HG03039 (cell line): ENCODE data around the gene PSORS1C2.

Experiments used
- ATAC-seq: cut with Tn5 transposase; IDR thresholded peaks from one replicate; pipeline ENCODE4 v1.9.1; 2021; ENCODE audit warnings: mild to moderate bottlenecking, moderate library complexity; ENCODE audit not compliant: unreplicated experiment

Gene PSORS1C2

DNA sequence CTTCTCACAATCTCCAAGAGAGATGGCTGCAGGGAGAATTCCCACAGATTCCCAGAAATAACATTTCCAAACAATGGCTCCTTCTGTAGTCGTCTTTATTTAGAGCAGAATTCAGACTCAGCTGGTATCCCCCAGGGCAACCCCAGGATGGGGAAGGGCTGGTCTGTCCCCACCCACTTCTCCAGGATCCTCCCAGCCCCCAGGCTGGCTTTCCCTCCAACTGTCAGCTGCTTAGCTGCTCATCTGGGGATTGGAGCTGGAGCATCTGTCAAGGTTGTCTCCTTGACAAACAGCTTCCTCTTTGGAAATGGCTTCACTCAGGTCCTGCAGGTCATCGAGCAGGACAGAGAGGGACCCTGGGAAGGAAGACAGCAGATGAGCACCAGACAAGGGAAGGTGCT, 3.5 kb upstream of the PSORS1C2 start:
- no peak for ATAC-seq

DNA sequence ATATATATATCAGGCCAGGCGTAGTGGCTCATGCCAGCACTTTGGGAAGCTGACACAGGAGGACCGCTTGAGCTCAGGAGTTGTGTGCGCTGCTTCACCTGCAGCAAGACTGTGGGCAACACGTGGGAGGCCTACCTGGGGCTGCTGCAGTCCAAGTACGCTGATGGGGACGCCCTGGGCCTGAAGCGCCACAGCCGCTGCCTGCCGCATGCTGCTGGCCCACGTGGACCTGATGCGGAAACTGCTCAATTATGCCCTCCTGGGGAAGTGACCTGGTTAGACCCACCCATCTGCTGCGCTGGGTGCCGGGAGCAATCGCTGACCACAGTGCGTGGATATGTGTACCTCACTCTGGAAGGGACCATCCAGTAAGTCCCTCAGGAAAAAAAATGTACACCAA, 1.8 kb upstream of the PSORS1C2 start:
- ATAC-seq = no peak

DNA sequence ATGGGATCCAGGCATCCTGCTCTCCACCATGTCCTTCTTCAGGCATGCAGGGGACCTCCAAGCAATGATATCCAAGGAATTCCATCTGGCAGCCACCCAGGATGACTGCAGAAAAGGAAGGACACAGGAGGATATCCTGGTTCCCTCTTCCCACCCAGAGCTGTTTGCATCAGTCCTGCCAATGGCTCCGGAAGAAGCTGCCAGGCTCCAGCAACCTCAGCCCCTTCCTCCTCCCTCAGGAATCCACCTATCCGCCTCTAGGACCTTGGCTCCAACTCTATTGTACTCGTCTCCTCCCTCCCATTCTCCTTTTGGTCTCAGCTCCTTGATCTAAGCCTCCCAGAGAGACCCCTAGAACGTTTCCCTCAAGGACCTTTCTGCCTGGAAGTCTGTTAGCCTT, 733 bp upstream of the PSORS1C2 start:
- no peak for ATAC-seq

DNA sequence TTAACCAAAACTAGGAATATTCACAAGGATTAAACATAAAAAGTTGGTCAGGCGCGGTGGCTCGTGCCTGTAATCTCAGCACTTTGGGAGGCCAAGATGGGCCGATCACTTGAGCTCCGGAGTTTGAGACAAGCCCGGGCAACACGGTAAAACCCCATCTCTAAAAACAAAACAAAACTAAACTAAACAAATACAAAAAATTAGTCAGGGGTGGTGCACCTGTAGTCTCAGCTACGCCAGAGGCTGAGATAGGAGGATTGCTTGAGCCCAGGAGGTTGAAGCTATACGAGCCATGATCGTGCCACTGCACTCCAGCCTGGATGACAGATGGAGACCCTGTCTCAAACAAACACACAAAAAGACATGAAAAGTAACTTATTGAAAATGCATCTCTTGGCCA, 3.2 kb downstream of the PSORS1C2 start:
- no peak for ATAC-seq

DNA sequence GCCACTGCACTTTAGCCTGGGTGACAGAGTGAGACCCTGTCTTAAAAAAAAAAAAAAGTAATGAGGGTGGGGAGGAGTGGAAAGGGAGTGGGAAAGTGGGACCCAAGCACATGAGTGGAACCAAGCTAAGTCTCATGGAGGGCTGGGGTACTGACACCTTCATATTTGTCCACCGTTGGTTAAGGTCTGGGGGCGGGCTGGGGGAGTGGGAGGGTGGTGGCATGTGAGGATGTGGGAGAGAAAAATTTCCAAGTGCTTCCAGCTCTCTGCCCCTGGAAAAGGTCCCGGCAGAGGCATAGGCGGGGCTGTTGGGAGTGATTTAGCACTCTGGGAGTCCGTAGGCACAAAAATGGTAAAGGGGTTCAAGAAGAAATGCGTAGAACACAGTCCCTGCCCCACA, 6.1 kb downstream of the PSORS1C2 start:
- no peak for ATAC-seq

DNA sequence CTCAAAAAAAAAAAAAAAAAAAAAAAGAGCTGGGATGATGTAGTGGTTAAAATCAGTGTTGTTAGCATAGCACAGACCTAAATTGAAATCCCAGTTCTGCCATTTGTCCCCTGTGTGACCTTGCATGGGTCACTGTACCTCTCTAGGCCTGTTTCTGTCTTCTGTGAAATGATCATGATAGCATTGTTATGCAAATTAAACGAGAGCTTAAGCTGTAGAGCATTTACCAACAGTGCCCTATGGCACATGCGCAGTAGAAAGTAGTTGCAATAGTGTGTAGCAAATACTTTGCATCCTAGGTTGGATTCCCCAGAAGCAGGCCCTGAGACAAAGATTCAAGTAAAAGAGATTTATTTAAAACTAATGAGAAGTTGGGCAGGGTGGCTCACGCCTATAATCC, 7.3 kb downstream of the PSORS1C2 start:
- no peak for ATAC-seq

DNA sequence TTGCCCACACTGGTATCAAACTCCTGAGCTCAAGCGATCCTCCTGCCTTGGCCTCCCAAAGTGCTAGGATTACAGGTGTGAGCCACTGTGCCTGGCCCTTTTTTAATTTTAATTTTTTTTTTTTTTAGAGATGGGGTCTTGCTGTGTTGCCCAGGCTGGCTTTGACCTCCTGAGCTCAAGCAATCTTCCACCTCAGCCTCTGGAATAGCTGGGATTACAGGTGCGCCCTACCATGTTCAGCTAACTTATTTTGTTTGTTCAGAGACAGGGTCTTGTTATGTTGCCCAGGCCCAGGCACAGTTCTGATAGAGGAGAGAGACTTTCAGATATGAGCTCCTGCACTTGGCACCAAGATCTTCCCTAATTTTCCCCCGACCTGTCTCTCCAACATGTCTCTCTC, 8.1 kb downstream of the PSORS1C2 start:
- no peak for ATAC-seq

DNA sequence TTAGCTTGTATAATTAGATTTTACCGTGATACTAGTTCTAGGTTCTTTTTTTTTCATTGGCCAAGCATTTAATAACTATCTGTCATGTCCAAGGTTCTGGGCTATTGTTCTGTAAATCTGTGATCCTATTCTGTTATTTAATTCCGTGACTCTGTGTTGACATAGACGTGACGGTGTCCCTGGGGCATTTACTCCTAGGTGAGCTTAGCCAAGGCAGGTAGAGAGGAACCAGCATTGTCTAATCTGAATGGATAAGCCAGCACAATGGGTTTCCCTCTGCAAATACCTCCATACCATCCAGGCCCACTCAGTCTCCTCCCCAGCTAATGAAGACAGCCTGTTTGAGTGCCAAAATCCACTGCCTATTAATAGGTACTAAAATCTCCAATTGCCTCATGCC, 9.7 kb downstream of the PSORS1C2 start:
- no peak for ATAC-seq

DNA sequence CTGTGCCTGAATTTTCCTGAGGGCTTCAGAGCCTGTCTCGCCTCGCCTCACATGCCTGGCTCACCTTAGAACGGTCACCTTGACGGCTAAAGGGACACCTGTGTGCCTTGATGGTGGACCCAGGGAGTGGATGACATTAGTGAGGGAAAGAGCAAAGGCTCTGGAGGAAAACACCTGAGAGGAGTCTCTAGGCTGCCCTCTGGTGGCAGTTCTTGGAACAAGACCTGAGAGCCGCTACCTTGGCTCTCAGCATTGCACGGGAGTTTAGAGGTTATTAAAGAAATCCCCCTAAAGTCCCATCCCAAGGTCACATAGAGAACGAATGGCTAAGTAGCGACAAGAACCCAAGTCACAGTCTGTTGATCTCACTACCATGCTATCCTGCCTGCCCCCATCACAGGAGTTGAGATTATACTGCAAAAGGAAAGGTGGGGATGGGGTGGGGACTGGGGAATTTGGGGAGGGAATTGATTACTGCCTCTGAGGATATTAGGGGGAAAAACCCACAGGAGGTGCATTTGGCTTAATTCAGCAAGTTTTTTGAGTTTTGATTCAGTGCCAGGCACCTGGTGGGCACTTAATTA, 10.7 kb downstream of the PSORS1C2 start:
- no peak for ATAC-seq

DNA sequence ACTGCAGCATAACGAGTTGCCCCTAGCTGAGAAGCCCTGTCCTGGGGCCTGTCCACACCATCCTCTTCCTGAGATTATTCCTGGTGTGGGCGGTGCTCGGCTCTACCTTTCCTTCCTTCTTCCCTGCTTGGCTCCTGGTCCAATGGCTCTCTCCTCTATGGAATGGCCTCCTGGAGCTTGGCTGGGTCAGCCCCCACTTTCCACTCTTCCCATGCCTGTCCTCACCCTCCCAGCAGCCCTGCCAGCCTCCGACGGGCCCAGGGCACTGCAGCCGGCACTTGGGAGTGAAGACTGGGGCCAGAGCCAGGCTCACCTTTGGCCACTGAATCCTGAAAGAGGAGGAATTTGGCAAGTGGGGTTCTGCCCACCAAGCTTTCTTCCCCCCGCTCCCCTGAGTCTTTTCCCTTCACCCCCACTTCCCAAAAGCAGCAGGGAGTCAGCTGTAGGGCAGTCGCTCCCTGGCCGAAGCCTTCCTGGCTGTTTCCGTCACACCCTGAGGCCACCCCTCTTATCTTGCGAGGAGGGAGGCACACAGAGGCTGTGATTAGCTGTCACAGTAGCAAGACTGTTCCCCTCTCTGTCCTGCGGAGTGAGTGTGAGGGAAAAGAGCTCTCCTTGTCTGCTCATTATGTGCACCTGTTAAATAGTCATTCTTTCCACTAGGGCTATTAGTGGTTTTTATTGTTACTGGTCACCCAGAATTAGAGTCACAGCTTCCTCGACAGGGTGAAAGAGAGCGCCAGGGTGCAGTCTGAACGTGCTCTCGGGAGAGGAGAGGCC, 12.3 kb downstream of the PSORS1C2 start:
- no peak for ATAC-seq

DNA sequence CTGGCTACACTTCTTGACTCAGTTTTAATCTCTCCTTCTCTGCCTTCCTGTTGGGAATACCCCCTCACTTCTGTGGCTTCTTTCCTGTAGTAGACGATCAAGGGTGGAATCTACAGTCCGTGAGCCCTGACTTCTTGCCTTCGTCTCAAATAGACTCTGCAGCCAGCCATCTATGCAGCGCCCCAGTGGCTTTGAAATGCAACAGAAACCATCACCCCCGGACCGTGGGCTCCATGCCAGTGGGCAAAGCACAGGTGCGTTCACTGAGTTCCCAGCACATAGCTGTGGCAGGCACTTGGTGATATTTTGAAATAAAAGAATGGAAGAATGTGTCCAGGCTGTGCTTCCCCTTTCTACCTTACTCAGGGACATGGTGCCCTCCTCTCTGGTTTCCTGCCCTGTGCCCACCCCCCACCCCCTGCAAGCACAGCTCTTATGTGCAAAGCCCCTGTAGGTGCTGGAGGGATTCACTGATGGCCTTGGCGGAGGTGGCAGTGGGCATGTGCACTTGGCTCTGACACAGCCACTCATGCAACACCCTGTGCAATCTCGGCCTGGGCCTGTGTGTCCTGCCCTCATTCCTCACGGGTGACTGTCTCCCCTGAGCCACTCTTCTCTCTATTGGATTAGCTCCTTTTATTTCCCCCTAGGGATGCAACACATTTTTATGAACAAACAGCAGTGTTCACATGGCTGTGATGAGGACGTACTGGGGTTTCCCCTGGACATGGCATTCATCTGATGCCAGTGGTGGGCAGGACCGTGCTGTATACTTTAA, 13.1 kb downstream of the PSORS1C2 start:
- ATAC-seq = no peak

DNA sequence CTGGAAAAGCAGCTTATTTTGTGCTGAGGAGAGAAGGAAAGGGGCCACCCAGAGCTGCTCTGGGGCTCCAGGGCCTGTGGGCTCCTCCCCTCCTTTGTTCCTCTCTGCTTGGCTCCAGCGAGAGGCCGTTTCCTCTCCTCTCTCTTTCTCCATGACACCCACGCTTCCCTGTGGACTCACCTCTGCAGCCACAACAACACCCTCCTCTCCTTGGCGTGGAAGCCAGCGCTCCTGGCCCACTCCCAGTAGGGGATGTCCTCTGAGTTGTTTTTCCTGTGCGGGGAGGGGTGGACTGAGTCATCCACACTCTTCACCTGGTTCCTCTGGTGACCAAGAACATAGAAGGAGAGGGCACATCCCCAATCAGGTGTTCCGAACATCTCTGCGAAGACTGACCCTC, 13.7 kb downstream of the PSORS1C2 start:
- ATAC-seq = no peak

DNA sequence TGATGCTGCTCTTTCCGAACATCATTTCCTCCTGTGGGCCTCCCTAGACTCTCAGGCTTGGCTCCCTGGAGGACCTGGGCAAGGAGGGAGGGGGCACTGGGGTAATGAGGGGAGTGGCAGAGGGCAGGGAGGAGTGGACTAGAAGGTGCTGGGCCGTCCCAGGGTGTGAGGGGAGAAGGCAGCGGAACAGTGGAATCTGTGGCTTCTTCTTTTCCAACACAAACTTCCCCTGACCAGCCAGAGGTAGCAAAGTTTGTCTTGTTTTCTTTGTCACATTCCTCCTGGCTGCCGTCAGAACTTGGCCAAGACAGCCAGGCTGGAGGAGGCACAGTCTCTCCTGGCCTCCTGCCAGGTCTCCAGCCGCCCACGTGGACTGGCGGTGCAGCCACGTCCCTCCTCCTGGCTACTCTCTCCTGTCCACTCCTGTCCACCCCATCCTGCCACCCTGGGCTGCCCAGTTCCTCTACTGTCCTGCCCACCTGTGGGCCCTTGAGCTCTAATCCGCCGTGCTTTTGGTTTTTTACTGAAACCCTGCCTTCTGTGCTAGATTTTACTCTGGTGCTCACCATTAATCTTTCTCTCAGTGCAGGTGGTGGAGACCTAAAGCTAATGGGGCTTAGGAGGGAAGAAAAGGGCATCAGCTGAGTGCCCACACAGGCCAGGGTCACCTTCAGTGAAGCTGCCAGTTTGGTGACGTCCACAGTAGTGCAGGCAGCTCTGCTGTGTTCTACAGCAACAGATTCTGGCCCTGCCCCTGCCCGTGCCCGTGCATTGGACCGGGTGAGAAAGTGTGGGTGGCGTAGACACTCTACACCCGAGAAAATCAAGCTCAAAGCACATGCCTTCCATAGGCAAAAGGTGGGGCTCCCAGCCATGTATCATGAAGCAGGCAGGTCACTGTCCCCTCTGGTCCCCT, 15.8 kb downstream of the PSORS1C2 start:
- ATAC-seq = no peak

DNA sequence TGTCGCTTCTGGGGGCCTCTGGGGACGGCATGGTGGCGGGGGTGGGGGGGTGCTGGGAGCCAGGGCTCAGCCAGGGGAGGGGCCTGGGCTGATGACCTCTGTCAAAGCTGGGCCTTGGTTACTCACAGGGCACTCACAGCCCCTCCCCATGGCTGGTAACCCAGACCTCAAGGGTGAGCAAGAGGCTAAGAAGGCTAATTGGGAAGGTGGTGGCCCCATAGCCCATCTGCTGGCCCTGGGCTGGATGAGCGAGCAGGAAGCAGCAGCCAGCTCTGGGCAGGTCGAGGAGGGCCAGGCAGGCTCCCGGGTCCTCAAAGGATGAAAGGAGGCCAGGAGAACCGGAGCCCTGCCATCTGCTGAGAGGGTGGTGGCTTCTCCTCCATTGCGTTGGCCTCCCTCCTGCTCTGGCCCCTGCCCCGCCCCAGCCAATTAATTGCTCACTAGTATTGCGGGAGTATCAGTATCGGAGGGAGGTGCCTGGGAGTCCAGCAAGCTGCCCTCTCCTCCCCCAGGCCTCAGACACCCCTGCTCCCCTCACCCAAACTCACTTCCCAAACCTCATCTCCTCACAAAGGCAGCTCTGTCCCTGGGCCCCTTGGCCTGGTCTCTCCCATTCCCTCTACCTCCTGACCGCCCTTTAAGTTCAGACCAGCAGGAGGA, 17.6 kb downstream of the PSORS1C2 start:
- ATAC-seq = no peak

DNA sequence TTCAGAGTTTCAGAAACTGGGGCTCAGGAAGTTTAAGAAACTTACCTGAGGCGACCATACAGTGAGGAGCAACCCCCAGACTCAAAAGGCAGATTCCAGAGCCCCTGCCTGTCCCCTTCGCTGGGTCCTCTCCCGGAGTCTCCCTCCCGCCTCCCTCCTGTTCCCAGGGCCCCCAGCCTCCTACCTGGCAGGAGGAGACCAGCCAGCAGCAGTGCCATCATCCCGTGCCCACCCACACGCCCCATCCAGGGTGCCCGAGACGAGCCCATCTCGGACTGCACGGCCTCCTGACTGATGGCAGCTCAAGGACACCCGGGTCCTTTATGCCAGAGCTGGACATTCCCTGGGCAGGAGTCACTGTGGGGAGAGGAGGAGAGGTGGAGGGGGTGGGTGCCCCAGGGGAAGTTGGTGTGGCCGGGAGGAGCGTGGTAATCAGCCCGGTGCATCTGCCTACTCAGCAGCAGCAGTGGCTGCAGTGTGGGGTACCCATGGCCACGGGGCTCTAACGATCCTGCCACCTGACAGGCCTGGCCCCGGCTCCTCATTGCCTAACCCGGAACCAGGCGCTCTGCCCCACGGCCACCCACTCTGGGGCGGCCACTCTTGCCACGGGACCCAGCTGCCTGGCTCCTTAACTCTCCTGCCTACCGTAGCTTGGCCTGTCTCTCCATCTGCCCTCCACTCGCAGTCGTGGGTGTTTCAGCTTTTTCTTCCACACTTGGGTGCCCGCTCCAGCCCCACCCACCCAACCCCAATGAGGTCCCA, 18.5 kb downstream of the PSORS1C2 start, which contains the start of gene CDSN:
TSS of gene CDSN (minus strand) at position 296 of the 765 bp plus-strand sequence. CDS start at position 269, 27 bp downstream.
- no peak for ATAC-seq

DNA sequence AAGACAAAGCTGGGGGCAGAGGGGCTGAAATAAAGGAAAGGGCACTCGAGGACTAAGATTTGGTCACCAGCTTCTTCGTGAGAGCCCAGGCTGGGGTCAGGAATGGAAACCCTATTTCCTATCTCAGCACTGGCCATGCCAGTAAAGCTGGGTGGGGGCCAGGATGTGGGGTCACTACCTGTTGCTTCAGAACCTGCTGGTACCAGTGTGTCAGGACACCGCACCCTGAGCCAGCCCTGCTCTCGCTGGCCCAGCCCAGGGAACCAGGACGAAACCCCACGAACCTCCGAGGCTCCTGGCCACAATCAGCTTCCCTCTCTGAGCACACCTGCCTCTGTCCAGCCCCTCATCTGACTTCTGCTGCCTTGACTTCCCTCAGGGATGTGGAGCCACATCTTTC, 20.7 kb downstream of the PSORS1C2 start:
- ATAC-seq = no peak

DNA sequence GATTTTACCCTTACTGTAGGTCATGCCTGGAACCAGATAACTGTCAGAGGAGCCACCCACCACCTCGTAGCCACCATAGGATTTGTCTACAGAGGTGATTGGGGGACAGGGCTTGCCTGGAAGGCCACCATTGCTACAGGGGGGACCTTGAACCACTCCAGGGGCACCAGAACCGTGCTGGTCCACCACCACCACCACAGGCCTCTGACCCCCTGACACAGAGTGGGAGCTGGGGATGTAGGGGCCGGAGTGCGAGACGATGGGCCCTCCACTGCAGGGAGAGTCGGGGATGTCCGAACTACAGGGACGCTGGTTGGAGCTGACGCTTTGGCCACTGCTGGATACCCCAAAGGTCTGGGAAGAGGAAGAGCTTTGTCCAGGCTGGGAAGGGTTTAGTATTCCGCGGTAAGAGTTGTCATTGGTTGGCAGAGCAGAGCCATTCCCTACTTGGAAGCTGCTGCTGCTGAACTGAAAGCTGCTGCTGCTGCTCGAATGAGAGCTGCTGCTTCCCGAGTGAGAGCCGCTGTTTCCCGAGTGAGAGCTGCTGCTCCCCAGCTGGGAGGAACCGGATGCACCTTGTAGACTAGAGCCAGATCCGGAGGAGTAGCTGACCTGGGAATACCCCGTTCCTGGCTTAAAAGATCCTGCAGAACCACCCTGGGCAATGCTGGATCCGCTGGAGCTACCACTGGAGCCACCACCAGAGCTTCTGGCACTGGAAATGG, 22.0 kb downstream of the PSORS1C2 start:
- no peak for ATAC-seq

DNA sequence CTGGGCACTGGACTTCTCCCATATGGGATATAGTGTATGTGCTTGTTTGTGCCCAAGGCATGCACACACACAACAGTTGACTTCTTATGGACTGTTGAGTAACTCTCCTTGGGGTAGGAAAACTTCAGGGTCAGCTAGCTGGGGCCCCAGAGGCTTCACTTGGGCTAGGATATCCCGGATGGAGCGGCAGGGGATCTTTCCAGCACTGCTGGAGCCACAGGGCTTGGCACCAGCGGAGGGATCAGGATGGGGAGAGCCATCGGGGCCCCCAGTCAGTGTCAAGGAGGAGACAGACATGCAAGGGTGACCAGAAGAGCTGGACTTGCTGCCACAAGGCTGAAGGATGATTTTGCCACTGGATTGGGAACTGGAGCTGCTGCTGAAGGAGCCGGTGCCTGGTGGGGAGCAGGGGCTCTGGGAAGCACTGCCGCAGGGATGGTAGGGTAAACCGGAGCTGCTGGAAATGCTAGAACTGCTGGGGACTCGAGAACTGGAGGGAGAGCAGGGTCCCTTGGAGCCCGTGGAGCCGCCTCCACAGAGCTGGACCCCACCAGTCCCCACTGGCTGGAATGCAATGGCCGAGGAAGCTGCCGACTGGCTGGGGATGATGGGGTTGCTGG, 22.8 kb downstream of the PSORS1C2 start:
- no peak for ATAC-seq
